PFSK-1 (cell line): ENCODE measurements around the gene IGFL4.

Experiments used
- POLR2AphosphoS5 ChIP-seq: IDR thresholded peaks from 2 replicates; pipeline ENCODE4 v1.6.1; 2012; ENCODE audit warnings: low read depth, mild to moderate bottlenecking, control low read depth, low read length, moderate library complexity
- SIN3A ChIP-seq: IDR thresholded peaks from 2 replicates; pipeline ENCODE4 v1.6.1; 2012; ENCODE audit warnings: mild to moderate bottlenecking, low read length, moderate library complexity, borderline replicate concordance; ENCODE audit not compliant: insufficient read depth
- TAF1 ChIP-seq: IDR thresholded peaks from 2 replicates; pipeline ENCODE4 v1.6.1; 2012; ENCODE audit warnings: low read length, control low read depth, borderline replicate concordance; ENCODE audit not compliant: insufficient read depth

DNA sequence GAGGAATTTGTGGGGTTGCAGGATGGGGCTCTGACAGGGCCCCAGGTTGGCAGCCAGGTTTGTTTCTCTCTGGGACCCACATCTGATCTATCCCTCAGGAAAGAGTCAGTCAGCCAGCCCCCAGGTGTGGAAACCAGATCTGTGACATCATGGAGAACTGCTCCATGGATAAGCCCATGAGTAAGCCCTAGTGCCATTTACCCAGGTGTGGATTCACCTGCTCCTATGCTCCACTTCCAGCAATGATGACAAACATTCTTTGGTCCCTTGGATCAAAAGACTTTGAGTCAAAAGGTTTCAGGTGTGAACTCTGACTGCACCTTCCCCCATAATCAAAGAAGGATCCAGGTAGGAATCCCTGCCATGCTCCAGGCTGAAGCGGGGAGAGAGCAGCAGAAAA is 26.9 kb upstream of the IGFL4 start:
- TF ChIP-seq POLR2AphosphoS5: no peak
- TF ChIP-seq TAF1: no peak
- no peak for TF ChIP-seq SIN3A
